Fibroblast of lung (primary cell): ENCODE results near the gene PIK3C3.

Experiments used
- EZH2 ChIP-seq: IDR thresholded peaks from 2 replicates; pipeline ENCODE4 v1.5.1; 2012; ENCODE audit warnings: low read length, control low read depth, mild to moderate bottlenecking; ENCODE audit errors: missing control alignments
- TF ChIP-seq, protein P1 (sequence below), 2 donors: IDR thresholded peaks in 1 of 2; conservative IDR thresholded peaks in 1 of 2; 1 replicate in 1 of 2; 2 replicates in 1 of 2; pipeline ENCODE4 v1.5.1; 2011 to 2012; ENCODE audit warnings: low read length in 2 of 2, control low read depth in 1 of 2, inconsistent platforms in 1 of 2, low read depth in 1 of 2, mild to moderate bottlenecking in 1 of 2

DNA sequence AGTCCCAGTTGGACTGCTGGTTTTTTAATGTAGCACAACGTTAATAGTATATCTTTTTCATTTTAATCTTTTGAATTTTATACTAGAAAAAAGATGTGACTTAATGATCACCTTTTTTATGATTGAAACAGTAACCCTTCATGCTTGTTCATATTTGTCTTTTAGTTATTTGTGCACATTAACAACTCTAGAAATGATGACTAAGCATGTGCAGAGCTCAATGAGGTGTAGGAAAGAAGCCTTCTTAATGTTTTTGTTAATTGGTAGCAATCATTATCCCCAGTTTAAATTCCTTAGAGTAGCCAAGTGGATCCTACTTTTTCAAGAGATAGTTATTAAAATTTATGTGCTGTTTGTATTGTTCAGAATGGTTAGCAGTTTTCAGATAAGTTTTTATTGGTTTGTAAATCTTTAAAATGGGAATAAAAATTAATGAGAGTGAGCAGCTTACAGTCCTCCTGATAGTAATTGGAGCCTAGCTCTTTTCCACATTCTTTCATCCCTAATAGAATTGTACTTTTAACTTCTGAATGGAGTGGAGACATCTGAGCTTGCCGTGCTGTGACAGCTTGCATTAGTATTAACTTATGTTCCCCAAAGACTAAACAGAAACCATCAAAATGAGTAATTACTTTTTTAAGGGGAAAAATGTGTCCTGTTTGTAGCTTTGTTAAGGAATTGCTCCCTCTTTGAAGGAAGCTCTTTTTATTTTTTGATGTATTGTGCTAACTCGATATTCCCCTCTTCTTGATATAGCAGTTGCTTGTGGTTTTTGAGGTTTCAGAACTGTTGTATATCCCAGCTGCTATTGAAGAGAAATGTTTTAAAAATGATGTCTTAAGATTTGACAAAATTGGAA, 17.3 kb downstream of the PIK3C3 start:
- TF ChIP-seq, protein P1, sequence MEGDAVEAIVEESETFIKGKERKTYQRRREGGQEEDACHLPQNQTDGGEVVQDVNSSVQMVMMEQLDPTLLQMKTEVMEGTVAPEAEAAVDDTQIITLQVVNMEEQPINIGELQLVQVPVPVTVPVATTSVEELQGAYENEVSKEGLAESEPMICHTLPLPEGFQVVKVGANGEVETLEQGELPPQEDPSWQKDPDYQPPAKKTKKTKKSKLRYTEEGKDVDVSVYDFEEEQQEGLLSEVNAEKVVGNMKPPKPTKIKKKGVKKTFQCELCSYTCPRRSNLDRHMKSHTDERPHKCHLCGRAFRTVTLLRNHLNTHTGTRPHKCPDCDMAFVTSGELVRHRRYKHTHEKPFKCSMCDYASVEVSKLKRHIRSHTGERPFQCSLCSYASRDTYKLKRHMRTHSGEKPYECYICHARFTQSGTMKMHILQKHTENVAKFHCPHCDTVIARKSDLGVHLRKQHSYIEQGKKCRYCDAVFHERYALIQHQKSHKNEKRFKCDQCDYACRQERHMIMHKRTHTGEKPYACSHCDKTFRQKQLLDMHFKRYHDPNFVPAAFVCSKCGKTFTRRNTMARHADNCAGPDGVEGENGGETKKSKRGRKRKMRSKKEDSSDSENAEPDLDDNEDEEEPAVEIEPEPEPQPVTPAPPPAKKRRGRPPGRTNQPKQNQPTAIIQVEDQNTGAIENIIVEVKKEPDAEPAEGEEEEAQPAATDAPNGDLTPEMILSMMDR (conservative IDR thresholded peaks at IDR 0.05 in 1 of 2, IDR thresholded peaks at IDR 0.05 in 1 of 2; ENCODE audit: low read depth in 1 of 2, low read length in 2 of 2): no peak
- TF ChIP-seq EZH2: no peak
